GM12864 (cell line): ENCODE data around the gene FADS6.
A peak's percentile ranks its signal among the peaks of the same experiment; 100 is the strongest.

Experiments used
- DNase-seq: peaks from one replicate; pipeline ENCODE4 v3.0.0-alpha.2; 2011; ENCODE audit warnings: low read depth
- H3K4me3 ChIP-seq: 2 replicates; pipeline ENCODE4 v1.5.1; 2011; ENCODE audit warnings: mild to moderate bottlenecking, low read depth, low read length, control low read depth
- CTCF ChIP-seq: IDR thresholded peaks from 2 replicates; pipeline ENCODE4 v1.5.1; 2011; ENCODE audit warnings: low read depth, mild to moderate bottlenecking, moderate library complexity, low read length, control low read depth, inconsistent platforms; ENCODE audit errors: missing control alignments

Gene FADS6

GRCh38 chr17:74850310-74850709 is 43.1 kb downstream of the FADS6 start:
- H3K4me3 ChIP-seq = no peak overlapping the region
- no peak for TF ChIP-seq CTCF
- DNase-seq = no peak

- no peak for DNase-seq
- no peak for TF ChIP-seq CTCF
- no peak overlapping the region for H3K4me3 ChIP-seq
Measured at GRCh38 chr17:74848656-74849399, 44.6 kb downstream of the FADS6 start.

GRCh38 chr17:74846621-74847020 is 46.8 kb downstream of the FADS6 start:
- H3K4me3 ChIP-seq = no peak overlapping the region
- TF ChIP-seq CTCF = no peak
- DNase-seq = no peak

- no peak for DNase-seq
- TF ChIP-seq CTCF = no peak
- no peak overlapping the region for H3K4me3 ChIP-seq
Measured at GRCh38 chr17:74843352-74843627, 50.1 kb downstream of the FADS6 start.

- no peak for DNase-seq
- no peak overlapping the region for H3K4me3 ChIP-seq
- TF ChIP-seq CTCF = peak; percentile 12
Measured at GRCh38 chr17:74842599-74843351, 50.7 kb downstream of the FADS6 start.

- TF ChIP-seq CTCF = no peak
- no peak overlapping the region for H3K4me3 ChIP-seq
- no peak for DNase-seq
Measured at GRCh38 chr17:74842146-74842598, 51.3 kb downstream of the FADS6 start.
